GM19238 (cell line): ENCODE results near the gene B3GLCT.

Experiments used
- DNase-seq: peaks from one replicate; pipeline ENCODE4 v3.0.0; 2011; ENCODE audit warnings: low spot score; ENCODE audit not compliant: insufficient read length

The B3GLCT gene

GRCh38 chr13:31223215-31223614 lies 23.4 kb downstream of the B3GLCT start:
- no peak for DNase-seq

- DNase-seq = no peak
These were observed 23.9 kb downstream of the B3GLCT start for GRCh38 chr13:31223640-31224039.

- no peak for DNase-seq
These were observed 24.4 kb downstream of the B3GLCT start for GRCh38 chr13:31224174-31224669.

- no peak for DNase-seq
These were observed 25.3 kb downstream of the B3GLCT start for GRCh38 chr13:31224963-31225559.

- DNase-seq = no peak
These were observed 26.4 kb downstream of the B3GLCT start for GRCh38 chr13:31225998-31226675.

GRCh38 chr13:31227063-31227462 lies 27.3 kb downstream of the B3GLCT start:
- DNase-seq = no peak

- no peak for DNase-seq
These were observed 28.1 kb downstream of the B3GLCT start for GRCh38 chr13:31227870-31228269.

GRCh38 chr13:31234729-31235128 lies 35.0 kb downstream of the B3GLCT start:
- DNase-seq = no peak

- DNase-seq = no peak
These were observed 36.5 kb downstream of the B3GLCT start for GRCh38 chr13:31236211-31236786.

- DNase-seq = no peak
These were observed 41.1 kb downstream of the B3GLCT start for GRCh38 chr13:31240921-31241320.

GRCh38 chr13:31242367-31242766 lies 42.6 kb downstream of the B3GLCT start:
- DNase-seq = no peak

- no peak for DNase-seq
These were observed 43.1 kb downstream of the B3GLCT start for GRCh38 chr13:31242916-31243315.

- DNase-seq = no peak
These were observed 46.0 kb downstream of the B3GLCT start for GRCh38 chr13:31245598-31246373.

- no peak for DNase-seq
These were observed 47.1 kb downstream of the B3GLCT start for GRCh38 chr13:31246918-31247317.

- no peak for DNase-seq
These were observed 48.6 kb downstream of the B3GLCT start for GRCh38 chr13:31248361-31248760.

- no peak for DNase-seq
These were observed 49.3 kb downstream of the B3GLCT start for GRCh38 chr13:31248965-31249539.

- DNase-seq = no peak
These were observed 50.7 kb downstream of the B3GLCT start for GRCh38 chr13:31250435-31250834.

- no peak for DNase-seq
These were observed 61.5 kb downstream of the B3GLCT start for GRCh38 chr13:31261241-31261640.

GRCh38 chr13:31263346-31263745 lies 63.6 kb downstream of the B3GLCT start:
- no peak for DNase-seq

- DNase-seq = no peak
These were observed 64.4 kb downstream of the B3GLCT start for GRCh38 chr13:31264151-31264550.

GRCh38 chr13:31267126-31267784 lies 67.5 kb downstream of the B3GLCT start:
- DNase-seq = no peak
